ENCODE data around the gene ASB1. TPM values are rescaled to one million over a fixed set of nuclear protein-coding genes. Genes with fewer than 3 reads are reported as not detected.

The ASB1 gene
- total and polyA plus RNA-seq, 9 of the 15 experiments (the other 6 are each of a cell fraction or from before 2014, with no cell fraction given), result 6.3 to 37.7 (median 23.9) TPM

DNA sequence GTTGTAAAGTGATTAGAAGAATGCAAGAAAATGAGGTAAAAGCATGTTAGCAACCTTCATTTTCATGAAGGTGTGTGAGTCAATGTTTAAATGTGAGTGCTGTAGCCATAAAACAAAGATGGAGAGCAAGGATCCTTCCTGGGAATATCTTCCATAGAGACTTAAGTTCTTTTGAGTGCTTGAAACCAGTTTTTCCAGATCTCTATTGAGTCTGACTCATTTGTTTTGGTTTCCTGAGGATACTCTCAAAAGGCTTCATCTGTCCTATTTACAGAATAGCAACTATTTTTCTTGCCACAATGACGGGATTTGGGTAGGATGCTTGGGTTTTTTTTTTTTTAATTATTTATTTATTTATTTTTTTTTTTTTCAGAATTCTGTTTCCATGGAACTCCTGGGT is 45.9 kb upstream of the ASB1 start:
- no peaks in the 10 kb centered on the region for H3K9me1 ChIP-seq (ENCODE audit: control insufficient read depth, insufficient read depth, low read length)
- FAIRE-seq (no peak), ATAC-seq (no peak), DNase-seq (ENCODE audit: extremely low read depth in 1 of 4, low spot score in 3 of 4) (no peak)
- no TSS peak for BruUV-seq (replicated peaks)
- H4K20me1 ChIP-seq (replicated peaks; ENCODE audit: control insufficient read depth, insufficient read depth, low read length), result no peaks in the 10 kb centered on the region
- H2AFZ ChIP-seq (ENCODE audit: low read depth, low read length), result no peak overlapping the region
- no peak overlapping the region for H3K27ac ChIP-seq (ENCODE audit: extremely low read depth, low read depth, low read length)
- H3K9ac ChIP-seq (ENCODE audit: insufficient read depth in 1 of 2, low read depth in 2 of 2, low read length in 2 of 2), result no peak overlapping the region
- H3K36me3 ChIP-seq (ENCODE audit: control insufficient read depth, insufficient read depth, low read length), result no peaks in the 10 kb centered on the region
- no peak for TF ChIP-seq POLR2B (IDR thresholded peaks at IDR 0.05; ENCODE audit: low read depth, partially characterized antibody)
- TF ChIP-seq ZNF507 (tag; conservative IDR thresholded peaks at IDR 0.05), result no peak
- TF ChIP-seq MEF2D (tag; conservative IDR thresholded peaks at IDR 0.05; ENCODE audit: low read depth), result no peak
- no peak for TF ChIP-seq NFIX (CRISPR knock-in tag; IDR thresholded peaks at IDR 0.05; ENCODE audit: low read depth)
- TF ChIP-seq ZFX (CRISPR knock-in tag; IDR thresholded peaks at IDR 0.05), result no peak
- TF ChIP-seq MBD1 (CRISPR knock-in tag; IDR thresholded peaks at IDR 0.05), result no peak
- no peak for TF ChIP-seq PTTG1 (tag; IDR thresholded peaks at IDR 0.05; ENCODE audit: low read depth)
- TF ChIP-seq ZNF134 (CRISPR knock-in tag; conservative IDR thresholded peaks at IDR 0.05), result no peak
- TF ChIP-seq, protein P1, sequence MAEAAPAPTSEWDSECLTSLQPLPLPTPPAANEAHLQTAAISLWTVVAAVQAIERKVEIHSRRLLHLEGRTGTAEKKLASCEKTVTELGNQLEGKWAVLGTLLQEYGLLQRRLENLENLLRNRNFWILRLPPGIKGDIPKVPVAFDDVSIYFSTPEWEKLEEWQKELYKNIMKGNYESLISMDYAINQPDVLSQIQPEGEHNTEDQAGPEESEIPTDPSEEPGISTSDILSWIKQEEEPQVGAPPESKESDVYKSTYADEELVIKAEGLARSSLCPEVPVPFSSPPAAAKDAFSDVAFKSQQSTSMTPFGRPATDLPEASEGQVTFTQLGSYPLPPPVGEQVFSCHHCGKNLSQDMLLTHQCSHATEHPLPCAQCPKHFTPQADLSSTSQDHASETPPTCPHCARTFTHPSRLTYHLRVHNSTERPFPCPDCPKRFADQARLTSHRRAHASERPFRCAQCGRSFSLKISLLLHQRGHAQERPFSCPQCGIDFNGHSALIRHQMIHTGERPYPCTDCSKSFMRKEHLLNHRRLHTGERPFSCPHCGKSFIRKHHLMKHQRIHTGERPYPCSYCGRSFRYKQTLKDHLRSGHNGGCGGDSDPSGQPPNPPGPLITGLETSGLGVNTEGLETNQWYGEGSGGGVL (CRISPR knock-in tag; IDR thresholded peaks at IDR 0.05), result no peak
- no peak for TF ChIP-seq HDAC8 (tag; IDR thresholded peaks at IDR 0.05)
- intact Hi-C loops (cut with micrococcal nuclease) (no loop called here), in situ Hi-C loops (cut with MboI) (no loop called here)
- ChIA-PET CTCF (ENCODE audit: low intra/inter-chr PET ratio) (no interaction called here), POLR2A (no interaction called here)
- no peak overlapping the region for H3K4me3 ChIP-seq
- H3K9me3 ChIP-seq (replicated peaks; ENCODE audit: control insufficient read depth, insufficient read depth, low read depth, low read length), result no peaks in the 10 kb centered on the region
- H3K4me2 ChIP-seq (ENCODE audit: insufficient read depth, low read length), result no peak overlapping the region
- H3K79me2 ChIP-seq (ENCODE audit: control insufficient read depth, insufficient read depth, low read length), result no peaks in the 10 kb centered on the region
- whole genome bisulfite sequencing (ENCODE audit: insufficient coverage, low coverage, missing lambda C conversion rate), result 64% methylated on average over 1 of the region's 1 CpG
- H3K27me3 ChIP-seq (ENCODE audit: control insufficient read depth in 2 of 2, insufficient read depth in 2 of 2, low read length in 2 of 2), result no peaks in the 10 kb centered on the region
- H3K4me1 ChIP-seq (replicated peaks in 1 of 2; ENCODE audit: control insufficient read depth in 2 of 2, insufficient read depth in 2 of 2, low read length in 2 of 2), result peaks cover 6 to 9% of the 10 kb centered on the region in 2 experiments; a peak in 4 of 5 replicates
